HG03095 (cell line): ENCODE data around the gene B4GAT1.
A peak's percentile ranks its signal among the peaks of the same experiment; 100 is the strongest.
"Not testable (repeated sequence)": the region's sequence is repeated elsewhere in the genome, so short reads cannot be mapped to it uniquely, and the experiment has no call there.

Source experiments
- ATAC-seq: cut with Tn5 transposase; IDR thresholded peaks from one replicate; pipeline ENCODE4 v1.9.1; 2021; ENCODE audit warnings: moderate library complexity; ENCODE audit not compliant: unreplicated experiment

The B4GAT1 gene

GRCh38 chr11:66311965-66312548, 35.4 kb downstream of the B4GAT1 start:
- ATAC-seq, result peak; percentile 55

DNA sequence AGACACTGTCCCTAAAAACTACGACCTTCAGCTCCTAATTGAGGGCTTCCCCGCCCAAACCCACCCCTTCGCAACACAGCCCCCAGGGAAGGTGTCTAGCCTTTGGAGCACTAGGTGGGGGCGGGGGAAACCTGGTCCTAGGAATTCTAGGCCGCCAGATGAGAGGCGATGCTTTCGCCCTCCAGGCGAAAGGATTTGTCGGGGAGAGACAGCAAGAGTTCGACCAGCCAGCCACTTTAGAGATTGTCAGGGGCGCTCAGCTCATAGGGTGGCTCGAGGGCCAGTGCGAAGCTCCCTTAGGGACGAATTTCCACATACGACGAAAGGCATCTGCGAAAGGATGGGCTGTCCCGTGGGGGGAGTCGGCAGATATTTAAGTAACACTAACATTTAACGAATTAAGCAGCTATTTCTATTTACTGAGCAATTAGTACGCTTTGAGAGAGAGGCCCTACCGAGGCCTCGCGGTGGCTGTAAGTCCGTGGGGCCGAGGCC, 35.9 kb downstream of the B4GAT1 start:
- ATAC-seq, result no peak

DNA sequence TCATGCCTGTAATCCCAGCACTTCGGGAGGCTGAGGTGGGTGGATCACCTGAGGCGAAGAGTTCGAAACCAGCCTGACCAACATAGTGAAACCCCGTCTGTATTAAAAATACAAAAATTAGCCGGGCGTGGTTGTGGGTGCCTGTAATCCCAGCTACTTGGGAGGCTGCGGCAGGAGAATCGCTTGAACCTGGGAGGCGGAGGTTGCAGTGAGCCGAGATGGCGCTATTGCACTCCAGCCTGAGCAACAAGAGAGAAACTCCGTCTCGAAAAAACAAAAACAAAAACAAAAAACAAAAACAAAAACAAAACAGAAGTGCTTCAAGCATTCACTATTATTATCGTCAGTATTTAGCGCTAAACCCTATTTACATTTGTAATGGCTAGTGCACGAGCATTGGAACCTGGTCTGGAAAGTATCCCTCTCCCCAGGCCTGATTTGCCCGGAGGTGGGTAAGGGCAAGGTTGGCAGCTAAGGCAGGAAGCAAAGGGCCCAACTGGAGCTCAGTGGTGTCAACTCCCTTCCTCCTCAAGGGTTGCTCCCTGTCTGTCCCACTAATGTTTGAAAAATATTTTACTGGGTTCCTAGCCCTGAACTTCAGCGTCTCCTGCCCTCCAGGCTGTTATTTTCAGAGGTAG, 36.5 kb downstream of the B4GAT1 start:
- ATAC-seq, result not testable (repeated sequence)

DNA sequence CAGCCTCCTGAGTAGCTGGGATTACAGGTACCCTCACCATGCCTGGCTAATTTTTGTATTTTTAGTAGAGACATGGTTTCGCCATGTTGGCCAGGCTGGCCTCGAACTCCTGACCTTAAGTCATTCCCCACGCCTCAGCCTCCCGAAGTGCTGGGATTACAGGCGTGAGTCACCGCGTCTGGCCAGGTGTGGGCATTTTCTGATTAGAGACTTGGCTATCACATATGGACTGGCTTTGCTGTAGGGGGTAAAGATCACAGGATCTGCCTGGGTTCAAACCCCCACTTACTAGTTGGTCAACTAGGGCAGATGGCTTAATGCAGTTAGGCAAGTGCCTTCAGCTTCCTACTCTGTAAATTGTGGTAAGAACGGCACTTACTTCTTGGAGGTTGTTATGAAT, 37.1 kb downstream of the B4GAT1 start:
- no peak for ATAC-seq

- no peak for ATAC-seq
Observed at GRCh38 chr11:66309475-66309874, 38.0 kb downstream of the B4GAT1 start.

DNA sequence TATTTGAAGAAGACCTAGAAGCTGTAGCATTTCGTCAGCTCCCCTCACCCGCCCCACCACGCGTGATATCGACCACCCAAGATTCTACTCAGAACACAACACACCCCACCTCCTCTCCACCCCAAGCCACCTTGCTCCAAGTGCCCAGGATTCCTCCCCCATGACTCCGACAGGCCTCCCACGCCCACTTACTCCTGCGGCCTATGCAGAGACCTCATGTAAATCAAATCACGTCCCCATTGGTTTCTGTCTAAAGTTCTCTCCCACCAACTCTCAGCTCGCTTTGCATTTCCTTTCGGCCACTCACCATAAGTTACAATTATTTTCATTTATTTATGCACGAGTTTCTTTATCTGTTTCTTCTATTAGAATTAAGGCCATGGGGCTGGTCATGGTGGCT, 44.8 kb downstream of the B4GAT1 start:
- ATAC-seq, result no peak

DNA sequence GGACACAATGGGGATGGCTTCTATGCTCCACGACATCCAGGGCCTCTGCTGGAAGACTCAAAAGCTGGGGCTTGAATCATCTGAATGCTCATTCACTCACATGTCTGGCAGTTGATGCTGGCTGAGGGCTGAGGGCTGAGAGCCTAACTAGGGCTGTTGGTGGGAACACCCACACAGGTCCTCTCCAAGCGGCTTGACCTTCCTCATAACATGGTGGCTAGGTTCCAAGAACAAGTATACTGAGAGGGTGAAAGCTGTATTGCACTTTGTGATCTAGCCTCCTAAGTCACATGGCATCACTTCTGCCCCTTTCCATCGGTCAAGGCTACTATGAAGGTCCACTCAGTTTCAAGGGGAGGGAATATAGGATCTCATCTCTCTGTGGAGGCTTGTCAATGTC, 48.2 kb downstream of the B4GAT1 start:
- no peak for ATAC-seq

GRCh38 chr11:66297610-66298009, 49.8 kb downstream of the B4GAT1 start:
- no peak for ATAC-seq
